ENCODE measurements around the gene HIPK2.

Gene HIPK2

DNA sequence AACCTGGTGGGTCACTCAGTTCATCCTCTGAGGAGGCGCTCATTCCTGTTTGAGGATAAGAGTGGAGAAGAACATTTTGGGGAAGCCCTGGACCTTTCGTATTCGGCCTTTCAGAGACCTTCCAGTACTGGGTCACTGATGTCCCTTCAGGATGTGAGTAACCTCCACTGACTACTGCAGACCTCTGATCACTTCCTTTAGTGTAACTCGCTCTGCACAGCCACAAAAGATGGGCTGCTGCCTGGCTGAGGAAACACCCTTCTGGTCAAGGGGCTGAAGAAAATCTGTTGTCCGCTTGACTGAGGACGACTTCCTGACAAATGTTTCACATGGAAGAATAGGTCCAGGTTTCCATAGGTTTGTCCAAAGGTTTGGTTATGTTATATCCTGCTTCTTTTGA lies 35.4 kb upstream of the HIPK2 start:
- Histone ChIP-seq H3K27me3 (replicated peaks; ENCODE audit: control insufficient read depth, insufficient read depth, low read length, poor library complexity, severe bottlenecking) (no peaks in the 10 kb centered on the region), H3K36me3 (ENCODE audit: control insufficient read depth, insufficient read depth, low read length) (no peaks in the 10 kb centered on the region), H3K27ac (ENCODE audit: insufficient read depth, low read length, poor library complexity, severe bottlenecking) (no peak overlapping the region), H3K9me3 (ENCODE audit: control insufficient read depth, low read length) (no peaks in the 10 kb centered on the region), H3K4me3 (ENCODE audit: insufficient read depth, low read depth, low read length, poor library complexity, severe bottlenecking) (no peak overlapping the region), H3K4me1 (ENCODE audit: control insufficient read depth, insufficient read depth, low read length, poor library complexity, severe bottlenecking) (no peaks in the 10 kb centered on the region)
- no peak for DNase-seq

DNA sequence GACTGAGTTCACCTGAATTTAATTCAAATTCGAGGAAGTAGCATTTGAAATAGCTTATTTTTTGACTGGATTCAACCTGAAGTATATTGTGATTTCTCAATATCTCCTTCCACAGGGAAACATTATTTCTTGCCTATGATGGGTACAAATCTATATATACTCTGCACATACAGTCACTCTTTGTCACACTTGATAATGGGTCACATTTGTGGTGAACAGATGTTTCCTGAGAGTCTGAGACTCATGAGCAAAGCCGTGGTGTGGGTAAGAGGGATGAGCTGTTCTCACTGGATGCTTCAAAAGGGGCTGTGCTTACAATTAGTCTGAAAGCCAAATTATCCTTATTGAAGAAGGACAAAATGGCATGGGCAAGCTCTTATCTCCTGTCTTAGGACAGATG lies 33.3 kb upstream of the HIPK2 start:
- Histone ChIP-seq H3K27ac (ENCODE audit: insufficient read depth, low read length, poor library complexity, severe bottlenecking) (no peak overlapping the region), H3K9me3 (ENCODE audit: control insufficient read depth, low read length) (no peaks in the 10 kb centered on the region), H3K4me1 (ENCODE audit: control insufficient read depth, insufficient read depth, low read length, poor library complexity, severe bottlenecking) (no peaks in the 10 kb centered on the region), H3K36me3 (ENCODE audit: control insufficient read depth, insufficient read depth, low read length) (no peaks in the 10 kb centered on the region), H3K27me3 (replicated peaks; ENCODE audit: control insufficient read depth, insufficient read depth, low read length, poor library complexity, severe bottlenecking) (no peaks in the 10 kb centered on the region), H3K4me3 (ENCODE audit: insufficient read depth, low read depth, low read length, poor library complexity, severe bottlenecking) (no peak overlapping the region)
- no peak for DNase-seq

GRCh38 chr7:139808846-139809442 lies 31.1 kb upstream of the HIPK2 start:
- no peaks in the 10 kb centered on the region for H3K27me3 ChIP-seq (replicated peaks; ENCODE audit: control insufficient read depth, insufficient read depth, low read length, poor library complexity, severe bottlenecking)
- no peaks in the 10 kb centered on the region for H3K36me3 ChIP-seq (ENCODE audit: control insufficient read depth, insufficient read depth, low read length)
- no peaks in the 10 kb centered on the region for H3K4me1 ChIP-seq (ENCODE audit: control insufficient read depth, insufficient read depth, low read length, poor library complexity, severe bottlenecking)
- DNase-seq = no peak
- no peak overlapping the region for H3K27ac ChIP-seq (ENCODE audit: insufficient read depth, low read length, poor library complexity, severe bottlenecking)
- no peaks in the 10 kb centered on the region for H3K9me3 ChIP-seq (ENCODE audit: control insufficient read depth, low read length)
- no peak overlapping the region for H3K4me3 ChIP-seq (ENCODE audit: insufficient read depth, low read depth, low read length, poor library complexity, severe bottlenecking)

DNA sequence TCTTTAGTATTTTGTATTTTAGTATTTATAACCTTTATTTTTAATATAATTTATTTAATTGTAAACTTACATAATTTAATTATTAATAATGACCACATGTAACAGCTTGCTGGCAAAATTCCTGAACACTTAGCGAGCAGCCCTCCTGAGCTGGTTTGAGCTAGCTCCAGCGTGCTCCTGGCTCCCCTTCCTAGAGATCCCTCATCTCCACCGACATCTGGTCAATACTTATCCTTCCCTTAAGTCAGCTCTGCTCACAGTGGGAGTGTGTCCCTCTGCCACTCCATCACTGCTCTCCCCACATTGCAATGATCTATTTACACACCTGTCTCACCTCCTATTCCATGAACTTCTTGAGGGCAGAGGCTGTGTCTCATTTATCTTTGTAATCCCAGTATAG lies 30.6 kb upstream of the HIPK2 start:
- H3K27me3 ChIP-seq (replicated peaks; ENCODE audit: control insufficient read depth, insufficient read depth, low read length, poor library complexity, severe bottlenecking) = no peaks in the 10 kb centered on the region
- H3K4me3 ChIP-seq (ENCODE audit: insufficient read depth, low read depth, low read length, poor library complexity, severe bottlenecking) = no peak overlapping the region
- H3K4me1 ChIP-seq (ENCODE audit: control insufficient read depth, insufficient read depth, low read length, poor library complexity, severe bottlenecking) = no peaks in the 10 kb centered on the region
- DNase-seq = no peak
- no peaks in the 10 kb centered on the region for H3K36me3 ChIP-seq (ENCODE audit: control insufficient read depth, insufficient read depth, low read length)
- no peaks in the 10 kb centered on the region for H3K9me3 ChIP-seq (ENCODE audit: control insufficient read depth, low read length)
- no peak overlapping the region for H3K27ac ChIP-seq (ENCODE audit: insufficient read depth, low read length, poor library complexity, severe bottlenecking)

- DNase-seq = no peak
- H3K9me3 ChIP-seq (ENCODE audit: control insufficient read depth, low read length) = no peaks in the 10 kb centered on the region
- H3K4me3 ChIP-seq (ENCODE audit: insufficient read depth, low read depth, low read length, poor library complexity, severe bottlenecking) = no peak overlapping the region
Observed at GRCh38 chr7:139807009-139807408, 29.2 kb upstream of the HIPK2 start.

GRCh38 chr7:139804571-139804970 lies 26.8 kb upstream of the HIPK2 start:
- H3K4me1 ChIP-seq (ENCODE audit: control insufficient read depth, insufficient read depth, low read length, poor library complexity, severe bottlenecking) = no peaks in the 10 kb centered on the region
- H3K27ac ChIP-seq (ENCODE audit: insufficient read depth, low read length, poor library complexity, severe bottlenecking) = no peak overlapping the region
- H3K27me3 ChIP-seq (replicated peaks; ENCODE audit: control insufficient read depth, insufficient read depth, low read length, poor library complexity, severe bottlenecking) = no peaks in the 10 kb centered on the region
- H3K36me3 ChIP-seq (ENCODE audit: control insufficient read depth, insufficient read depth, low read length) = no peaks in the 10 kb centered on the region
- no peak for DNase-seq
- H3K9me3 ChIP-seq (ENCODE audit: control insufficient read depth, low read length) = no peaks in the 10 kb centered on the region
- no peak overlapping the region for H3K4me3 ChIP-seq (ENCODE audit: insufficient read depth, low read depth, low read length, poor library complexity, severe bottlenecking)

More at GRCh38 chr7:139807009-139807408, 29.2 kb upstream of the HIPK2 start:
- Histone ChIP-seq H3K27ac (ENCODE audit: insufficient read depth, low read length, poor library complexity, severe bottlenecking) (no peak overlapping the region), H3K36me3 (ENCODE audit: control insufficient read depth, insufficient read depth, low read length) (no peaks in the 10 kb centered on the region), H3K27me3 (replicated peaks; ENCODE audit: control insufficient read depth, insufficient read depth, low read length, poor library complexity, severe bottlenecking) (no peaks in the 10 kb centered on the region), H3K4me1 (ENCODE audit: control insufficient read depth, insufficient read depth, low read length, poor library complexity, severe bottlenecking) (no peaks in the 10 kb centered on the region)

GRCh38 chr7:139799586-139799985 lies 21.8 kb upstream of the HIPK2 start:
- Histone ChIP-seq H3K36me3 (ENCODE audit: control insufficient read depth, insufficient read depth, low read length) (no peaks in the 10 kb centered on the region), H3K9me3 (ENCODE audit: control insufficient read depth, low read length) (no peaks in the 10 kb centered on the region), H3K27ac (ENCODE audit: insufficient read depth, low read length, poor library complexity, severe bottlenecking) (no peak overlapping the region), H3K4me1 (ENCODE audit: control insufficient read depth, insufficient read depth, low read length, poor library complexity, severe bottlenecking) (no peaks in the 10 kb centered on the region), H3K27me3 (replicated peaks; ENCODE audit: control insufficient read depth, insufficient read depth, low read length, poor library complexity, severe bottlenecking) (no peaks in the 10 kb centered on the region), H3K4me3 (ENCODE audit: insufficient read depth, low read depth, low read length, poor library complexity, severe bottlenecking) (no peak overlapping the region)
- no peak for DNase-seq

- H3K27me3 ChIP-seq (replicated peaks; ENCODE audit: control insufficient read depth, insufficient read depth, low read length, poor library complexity, severe bottlenecking) = no peaks in the 10 kb centered on the region
- H3K4me3 ChIP-seq (ENCODE audit: insufficient read depth, low read depth, low read length, poor library complexity, severe bottlenecking) = no peak overlapping the region
- H3K27ac ChIP-seq (ENCODE audit: insufficient read depth, low read length, poor library complexity, severe bottlenecking) = no peak overlapping the region
Observed at GRCh38 chr7:139798892-139799291, 21.1 kb upstream of the HIPK2 start.

GRCh38 chr7:139798221-139798620 lies 20.4 kb upstream of the HIPK2 start:
- Histone ChIP-seq H3K36me3 (ENCODE audit: control insufficient read depth, insufficient read depth, low read length) (no peaks in the 10 kb centered on the region), H3K27ac (ENCODE audit: insufficient read depth, low read length, poor library complexity, severe bottlenecking) (no peak overlapping the region), H3K27me3 (replicated peaks; ENCODE audit: control insufficient read depth, insufficient read depth, low read length, poor library complexity, severe bottlenecking) (no peaks in the 10 kb centered on the region), H3K9me3 (ENCODE audit: control insufficient read depth, low read length) (no peaks in the 10 kb centered on the region), H3K4me1 (ENCODE audit: control insufficient read depth, insufficient read depth, low read length, poor library complexity, severe bottlenecking) (no peaks in the 10 kb centered on the region), H3K4me3 (ENCODE audit: insufficient read depth, low read depth, low read length, poor library complexity, severe bottlenecking) (no peak overlapping the region)
- no peak for DNase-seq

More at GRCh38 chr7:139798892-139799291, 21.1 kb upstream of the HIPK2 start:
- no peaks in the 10 kb centered on the region for H3K9me3 ChIP-seq (ENCODE audit: control insufficient read depth, low read length)
- H3K4me1 ChIP-seq (ENCODE audit: control insufficient read depth, insufficient read depth, low read length, poor library complexity, severe bottlenecking) = no peaks in the 10 kb centered on the region
- H3K36me3 ChIP-seq (ENCODE audit: control insufficient read depth, insufficient read depth, low read length) = no peaks in the 10 kb centered on the region
- no peak for DNase-seq

DNA sequence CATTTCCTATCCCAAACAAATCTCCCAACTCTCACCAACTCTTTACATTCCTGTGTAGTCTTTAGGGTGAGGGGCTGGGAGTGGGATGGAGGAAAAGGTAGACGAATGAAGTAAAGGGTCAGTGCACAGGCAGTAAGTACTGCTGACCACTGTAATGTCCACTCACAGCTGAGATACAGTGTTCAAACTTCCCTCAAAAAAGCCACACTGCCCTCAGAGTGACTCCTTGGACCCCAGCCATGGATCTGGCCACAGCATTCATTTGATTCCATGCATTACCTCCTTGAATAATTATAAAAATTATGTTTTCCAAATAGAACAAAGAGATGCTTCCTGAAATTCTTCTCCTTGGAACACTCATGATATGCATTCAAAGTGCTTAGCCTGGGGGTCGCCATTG lies 19.8 kb upstream of the HIPK2 start:
- Histone ChIP-seq H3K4me3 (ENCODE audit: insufficient read depth, low read depth, low read length, poor library complexity, severe bottlenecking) (no peak overlapping the region), H3K27me3 (replicated peaks; ENCODE audit: control insufficient read depth, insufficient read depth, low read length, poor library complexity, severe bottlenecking) (no peaks in the 10 kb centered on the region), H3K36me3 (ENCODE audit: control insufficient read depth, insufficient read depth, low read length) (no peaks in the 10 kb centered on the region), H3K9me3 (ENCODE audit: control insufficient read depth, low read length) (no peaks in the 10 kb centered on the region), H3K4me1 (ENCODE audit: control insufficient read depth, insufficient read depth, low read length, poor library complexity, severe bottlenecking) (no peaks in the 10 kb centered on the region), H3K27ac (ENCODE audit: insufficient read depth, low read length, poor library complexity, severe bottlenecking) (no peak overlapping the region)
- DNase-seq = no peak
